ENCODE measurements around the gene CCDC152. TPM values are rescaled to one million over a fixed set of nuclear protein-coding genes. Genes with fewer than 3 reads are reported as not detected.
"Not testable (repeated sequence)": the region's sequence is repeated elsewhere in the genome, so short reads cannot be mapped to it uniquely, and the experiment has no call there.

CCDC152 gene
- total RNA-seq, 4 donors from 2014 or later, result 0.40 to 0.66 (median 0.47) TPM

GRCh38 chr5:42811591-42812446, 55.2 kb downstream of the CCDC152 start, which contains the start of gene SELENOP:
Gene SELENOP (minus strand): TSS chr5:42811892. CDS start chr5:42808353, 3,539 bp downstream.
- Histone ChIP-seq H3K4me1 (peaks cover 26 to 34% (median 28%) of the 10 kb centered on the region in 4 donors), H3K36me3 (peaks cover 0 to 11% (median under 1%) of the 10 kb centered on the region in 4 donors), H3K9me3 (no peaks in the 10 kb centered on the region), H3K27ac (replicated peaks in 1 of 4) (peak within 1 kb of the TSS; percentile 66 to 76 (median 74)), H3K27me3 (no peaks in the 10 kb centered on the region), H3K4me3 (peak within 1 kb of the TSS; percentile 46 to 61 (median 54))
- DNase-seq (ENCODE audit: extremely low spot score), result no peak
- intact Hi-C loops (cut with DNase I), result no loop called here
- WGBS, result 25% methylated on average over 8 of the region's 8 CpGs
- peak; percentile 68 to 90 for TF ChIP-seq POLR2AphosphoS5 (IDR thresholded peaks at IDR 0.05)
- TF ChIP-seq CTCF (IDR thresholded peaks at IDR 0.05), result no peak
- peak; percentile 31 for TF ChIP-seq POLR2A (IDR thresholded peaks at IDR 0.05; ENCODE audit: low read depth)
- no peak for TF ChIP-seq EP300 (IDR thresholded peaks at IDR 0.05)

DNA sequence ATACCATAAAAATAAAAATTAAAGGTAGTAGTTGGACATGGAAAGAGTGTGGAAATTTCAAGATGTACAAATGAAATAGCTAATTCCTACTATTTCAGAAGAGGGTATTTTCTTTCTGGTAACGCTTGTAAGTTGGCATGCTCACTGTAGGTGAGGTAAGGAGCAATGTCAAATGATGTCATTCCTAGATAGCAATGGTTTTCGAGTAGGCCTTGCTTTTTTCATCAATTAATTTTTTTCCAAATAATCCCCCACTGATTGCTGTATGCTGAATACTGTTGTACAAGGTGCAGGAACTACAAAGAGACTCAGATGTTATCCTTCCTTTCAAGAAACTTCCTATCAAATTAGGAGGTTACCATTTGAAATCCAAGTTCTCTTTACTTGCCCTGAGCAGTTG, 56.0 kb downstream of the CCDC152 start:
- H3K27ac ChIP-seq (replicated peaks in 1 of 4), result peak overlapping the region; percentile 66 to 76 (median 74)

GRCh38 chr5:42813533-42813932, 56.9 kb downstream of the CCDC152 start:
- intact Hi-C loops (cut with DNase I), result no loop called here
- no peaks in the 10 kb centered on the region for H3K27me3 ChIP-seq
- H3K9me3 ChIP-seq, result no peaks in the 10 kb centered on the region
- no peaks in the 10 kb centered on the region for H3K36me3 ChIP-seq
- peaks cover 13 to 25% (median 16%) of the 10 kb centered on the region in 4 donors for H3K4me1 ChIP-seq
- peak overlapping the region in 1 of 4 donors; percentile 0 for H3K27ac ChIP-seq (replicated peaks in 1 of 4)
- TF ChIP-seq CTCF (IDR thresholded peaks at IDR 0.05), result no peak
- no peak for TF ChIP-seq EP300 (IDR thresholded peaks at IDR 0.05)
- no peak for TF ChIP-seq POLR2AphosphoS5 (IDR thresholded peaks at IDR 0.05)
- no peak for TF ChIP-seq POLR2A (IDR thresholded peaks at IDR 0.05; ENCODE audit: low read depth)
- no peak overlapping the region for H3K4me3 ChIP-seq
- DNase-seq (ENCODE audit: extremely low spot score), result no peak
- 88% methylated on average over 16 of the region's 19 CpGs for WGBS

More for the DNA sequence above, 56.0 kb downstream of the CCDC152 start:
- TF ChIP-seq EP300 (IDR thresholded peaks at IDR 0.05) (no peak), POLR2AphosphoS5 (IDR thresholded peaks at IDR 0.05) (no peak), CTCF (IDR thresholded peaks at IDR 0.05) (no peak), POLR2A (IDR thresholded peaks at IDR 0.05; ENCODE audit: low read depth) (no peak)
- 80% methylated on average over 2 of the region's 2 CpGs for WGBS
- peaks cover 0 to 4% (median 0%) of the 10 kb centered on the region in 4 donors for H3K36me3 ChIP-seq
- H3K27me3 ChIP-seq, result no peaks in the 10 kb centered on the region
- peak overlapping the region in 3 of 4 donors; percentile 52 to 61 (median 55) for H3K4me3 ChIP-seq
- intact Hi-C loops (cut with DNase I), result no loop called here
- DNase-seq (ENCODE audit: extremely low spot score), result no peak
- H3K9me3 ChIP-seq, result no peaks in the 10 kb centered on the region
- H3K4me1 ChIP-seq, result peaks cover 21 to 34% (median 26%) of the 10 kb centered on the region in 4 donors

DNA sequence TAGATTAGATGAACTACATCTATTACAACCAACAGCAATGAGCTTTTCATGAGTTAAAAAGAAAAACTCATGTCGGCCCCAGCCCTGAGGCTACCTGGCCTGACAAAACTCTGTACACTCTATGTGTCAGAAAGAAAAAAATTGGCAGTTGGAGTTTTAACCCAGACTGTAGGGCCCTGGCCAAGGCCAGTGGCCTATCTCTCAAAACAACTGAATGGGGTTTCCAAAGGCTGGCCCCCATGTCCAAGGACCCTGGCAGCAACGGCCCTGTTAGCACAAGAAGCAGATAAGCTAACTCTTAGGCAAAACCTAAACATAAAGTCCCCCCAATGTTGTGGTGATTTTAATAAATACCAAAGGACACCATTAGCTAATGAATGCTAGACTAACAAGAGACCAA, 59.9 kb downstream of the CCDC152 start:
- H3K27me3 ChIP-seq; H3K4me3 ChIP-seq; H3K9me3 ChIP-seq; H3K36me3 ChIP-seq; H3K27ac ChIP-seq (replicated peaks in 1 of 4); DNase-seq (ENCODE audit: extremely low spot score); intact Hi-C loops (cut with DNase I): not testable (repeated sequence)
- 91% methylated on average over 2 of the region's 2 CpGs for WGBS
- H3K4me1 ChIP-seq, result peaks cover 6 to 15% (median 9%) of the 10 kb centered on the region in 4 donors

- intact Hi-C loops (cut with DNase I), result no loop called here
- Histone ChIP-seq H3K4me1 (no peaks in the 10 kb centered on the region), H3K36me3 (no peaks in the 10 kb centered on the region), H3K9me3 (no peaks in the 10 kb centered on the region), H3K27me3 (no peaks in the 10 kb centered on the region), H3K4me3 (no peak overlapping the region), H3K27ac (replicated peaks in 1 of 4) (no peak overlapping the region)
- no peak for DNase-seq (ENCODE audit: extremely low spot score)
- 94% methylated on average over 2 of the region's 2 CpGs for WGBS
- TF ChIP-seq POLR2AphosphoS5 (IDR thresholded peaks at IDR 0.05), result no peak
- TF ChIP-seq POLR2A (IDR thresholded peaks at IDR 0.05; ENCODE audit: low read depth), result no peak
- TF ChIP-seq EP300 (IDR thresholded peaks at IDR 0.05), result no peak
- TF ChIP-seq CTCF (IDR thresholded peaks at IDR 0.05), result no peak
Observed at GRCh38 chr5:42819745-42820144, 63.1 kb downstream of the CCDC152 start.

Measured in esophagus muscularis mucosa (tissue), 4 donors.